ENCODE results near the gene PCIF1.
"Not testable (repeated sequence)": the region's sequence is repeated elsewhere in the genome, so short reads cannot be mapped to it uniquely, and the experiment has no call there.

Gene PCIF1

GRCh38 chr20:45991616-45992015, 57.1 kb downstream of the PCIF1 start:
- no peak for DNase-seq (ENCODE audit: extremely low read depth, low read depth)
- no peak for TF ChIP-seq CTCF (IDR thresholded peaks at IDR 0.05; ENCODE audit: low read depth, low read length)

DNA sequence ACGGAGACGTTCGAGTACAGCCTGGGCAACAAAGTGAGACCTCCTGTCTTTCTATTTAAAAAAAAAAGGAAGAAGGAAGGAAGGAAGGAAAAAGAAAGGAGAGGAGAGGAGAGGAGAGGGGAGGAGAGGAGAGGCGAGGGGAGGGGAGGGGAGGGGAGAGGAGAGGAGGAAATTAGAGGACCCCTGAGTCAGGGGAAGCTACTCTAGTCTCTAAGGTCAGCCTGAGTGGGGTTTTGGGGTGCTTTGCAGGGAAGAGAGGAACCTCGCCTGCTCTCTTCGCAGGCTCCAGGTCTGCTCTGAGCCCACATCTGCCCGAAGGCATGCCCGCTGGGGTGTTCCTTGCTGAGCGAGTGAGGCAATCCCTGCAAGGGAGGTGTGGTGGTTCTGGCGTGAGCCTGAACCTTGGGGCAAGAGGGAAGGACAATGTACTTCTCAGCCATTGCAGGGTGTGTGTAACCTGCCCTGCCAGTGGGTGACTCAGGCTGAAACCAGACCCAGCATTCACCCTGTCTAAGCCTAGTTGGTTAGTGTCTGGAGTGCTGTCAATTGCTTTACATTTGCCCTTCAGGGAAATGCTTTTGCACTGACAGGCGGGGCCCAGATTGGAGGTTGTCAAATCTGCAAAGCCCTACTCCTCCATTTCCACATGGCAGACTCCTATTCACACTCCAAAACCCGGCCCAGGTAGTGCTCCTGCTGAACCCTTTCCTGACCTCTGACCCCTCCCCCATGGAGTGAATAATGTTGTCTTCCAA, 58.9 kb downstream of the PCIF1 start:
- DNase-seq (ENCODE audit: extremely low read depth, low read depth) = no peak
- no peak for TF ChIP-seq CTCF (IDR thresholded peaks at IDR 0.05; ENCODE audit: low read depth, low read length)

DNA sequence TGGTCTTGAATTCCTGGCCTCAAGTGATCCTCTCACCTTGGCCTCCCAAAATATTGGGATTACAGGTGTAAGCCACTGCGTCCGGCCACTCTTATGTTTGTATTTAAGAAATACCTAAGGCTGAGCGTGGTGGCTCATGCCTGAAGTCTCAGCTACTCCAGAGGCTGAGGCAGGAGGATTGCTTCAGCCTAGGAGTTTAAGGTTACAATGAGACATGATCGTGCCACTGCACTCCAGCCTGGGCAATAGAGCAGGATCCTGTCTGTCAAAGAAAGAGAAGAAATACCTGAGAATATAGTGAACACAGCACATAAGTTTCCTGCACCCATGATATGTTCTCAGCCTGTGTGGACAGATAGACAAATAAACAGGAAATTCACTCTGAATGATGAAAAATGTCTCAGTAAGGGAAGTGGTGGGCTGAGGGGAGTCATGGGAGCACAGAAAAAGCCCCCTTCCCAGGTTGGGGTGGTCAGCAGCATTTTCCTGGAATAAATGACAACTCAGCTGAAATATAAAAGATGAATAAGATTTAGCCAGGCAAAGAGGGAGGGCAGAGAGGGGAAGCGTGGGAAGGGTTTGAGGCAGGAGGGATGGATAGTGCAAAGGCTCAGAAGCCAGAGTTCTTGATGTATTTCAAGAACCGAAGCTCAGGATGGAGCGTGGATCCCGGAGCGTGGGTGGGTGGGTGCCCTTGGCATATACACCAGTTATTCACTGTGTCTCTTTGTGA, 60.4 kb downstream of the PCIF1 start:
- DNase-seq (ENCODE audit: extremely low read depth, low read depth) = no peak
- no peak for TF ChIP-seq CTCF (IDR thresholded peaks at IDR 0.05; ENCODE audit: low read depth, low read length)

DNA sequence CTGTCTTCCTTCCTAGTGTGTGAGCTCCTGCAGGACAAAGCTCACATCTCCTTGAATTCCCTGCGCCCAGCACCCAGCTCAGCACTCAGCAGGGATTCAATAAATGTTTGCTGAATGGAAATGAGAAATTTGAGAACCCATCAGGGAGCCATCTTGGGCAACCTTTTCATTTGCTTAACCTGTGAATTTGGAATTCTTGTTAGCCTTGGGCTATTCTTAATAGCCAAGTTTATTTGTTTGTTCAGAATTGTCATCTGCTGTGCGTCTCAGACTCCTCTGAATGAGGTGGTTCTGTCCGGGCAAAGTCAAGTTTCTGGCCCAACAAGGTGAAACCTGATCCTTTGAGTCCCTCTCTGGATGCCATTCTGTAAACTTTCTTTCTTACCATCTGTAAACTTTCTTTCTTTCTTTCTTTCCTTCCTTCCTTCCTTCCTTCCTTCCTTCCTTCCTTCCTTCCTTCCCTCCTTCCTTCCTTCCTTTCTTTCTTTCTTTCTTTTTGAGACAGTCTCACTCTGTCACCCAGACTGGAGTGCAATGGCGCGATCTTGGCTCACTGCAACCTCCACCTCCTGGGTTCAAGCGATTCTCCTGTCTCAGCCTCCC, 61.1 kb downstream of the PCIF1 start:
- DNase-seq (ENCODE audit: extremely low read depth, low read depth) = not testable (repeated sequence)

DNA sequence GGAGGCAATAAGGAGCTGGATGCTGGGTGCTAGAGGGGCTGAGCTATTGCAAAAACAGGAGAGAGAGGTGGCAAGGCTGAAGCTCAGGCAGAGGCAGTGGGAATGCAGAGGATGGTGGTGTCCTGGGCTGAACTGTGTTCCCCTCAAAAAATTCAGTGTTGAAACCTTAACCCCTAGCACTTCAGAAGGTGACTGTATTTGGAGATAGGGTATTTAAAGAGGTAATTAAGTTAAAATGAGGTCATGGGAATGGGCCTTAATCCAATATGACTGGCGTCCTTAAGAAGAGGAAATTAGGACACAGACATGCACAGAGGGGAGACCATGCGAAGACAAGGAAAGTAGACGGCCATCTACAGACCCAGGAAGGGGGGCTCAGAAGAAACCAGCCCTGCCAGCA, 62.7 kb downstream of the PCIF1 start:
- TF ChIP-seq CTCF (IDR thresholded peaks at IDR 0.05; ENCODE audit: low read depth, low read length) = no peak

More for the DNA sequence above, 62.7 kb downstream of the PCIF1 start:
- no peak for DNase-seq (ENCODE audit: extremely low read depth, low read depth)

All from AG09319 (cell line).